HCT116 (cell line): ENCODE measurements around the gene FAM13A. TPM values are rescaled to one million over a fixed set of nuclear protein-coding genes. Genes with fewer than 3 reads are reported as not detected.

ENCODE experiments used
- ATAC-seq: fragments of 200-7000 bp; cut with Tn5 transposase; 2 replicates; pipeline ENCODE4 v1.9.1; 2020; ENCODE audit warnings: mild to moderate bottlenecking, moderate library complexity
- BruUV-seq: library from RNA; stranded (reverse); fragments of 400-500 nt; replicated peaks from 2 replicates; lab custom pipeline; 2021; lab: Mats Ljungman, UMichigan
- CTCF ChIA-PET: fragments of 300-600 bp; sonication (Branson Sonifier 250); formaldehyde crosslinking; loops from one replicate; lab custom pipeline; 2021; ENCODE audit warnings: antibody characterized with exemption; lab: Charles Lee
- POLR2A ChIA-PET: fragments of 300-600, 350-600 bp; sonication (Branson Sonifier 250); formaldehyde crosslinking; loops from one replicate; lab custom pipeline; 2021; ENCODE audit warnings: antibody characterized with exemption; lab: Charles Lee
- RAD21 ChIA-PET, 2 experiments: fragments of 300-600 bp; sonication (Branson Sonifier 250); formaldehyde crosslinking; loops; one replicate each; lab custom pipeline; 2023; ENCODE audit warnings: low total read pairs in 2 of 2; ENCODE audit not compliant: uncharacterized antibody in 2 of 2, unreplicated experiment in 2 of 2, low non-redundant PET in 1 of 2; lab: Charles Lee
- DNase-seq: peaks from one replicate; pipeline ENCODE4 v3.0.0-alpha.2; 2010; ENCODE audit warnings: low read depth, low spot score
- H2AFZ ChIP-seq: fragments of 200-600 bp; shearing (Covaris generic), sonication (generic); 2 replicates; pipeline ENCODE4 v1.6.1; 2017; ENCODE audit warnings: low read depth, mixed run types, mixed read lengths, antibody characterized with exemption, low read length; ENCODE audit not compliant: poor library complexity, severe bottlenecking
- H3K27ac ChIP-seq: 2 replicates; pipeline ENCODE4 v1.5.1; 2012; ENCODE audit warnings: low read depth, low read length
- H3K27me3 ChIP-seq: fragments of 200-600 bp; sonication (generic); 2 replicates; pipeline ENCODE4 v1.6.1; 2016; ENCODE audit warnings: mixed run types, low read length, mixed read lengths; ENCODE audit not compliant: insufficient read depth
- H3K36me3 ChIP-seq, 2 experiments: fragments of 200-500 bp in 1 of 2; fragments of 200-600 bp in 1 of 2; sonication (Bioruptor generic) in 1 of 2; sonication (generic) in 1 of 2; 2 replicates each; pipeline versions ENCODE4 v1.5.1 to v1.6.1; 2014 to 2016; ENCODE audit warnings: low read length in 2 of 2, inconsistent platforms in 1 of 2, mixed read lengths in 1 of 2, mixed run types in 1 of 2; ENCODE audit not compliant: insufficient read depth in 2 of 2, control insufficient read depth in 1 of 2
- H3K4me1 ChIP-seq, 2 experiments: fragments of 200-600 bp in 1 of 2; sonication (generic) in 1 of 2; 2 replicates each; pipeline versions ENCODE4 v1.5.1 to v1.6.1; 2012 to 2017; ENCODE audit warnings: low read length in 2 of 2, inconsistent platforms in 1 of 2, mild to moderate bottlenecking in 1 of 2, mixed read lengths in 1 of 2, mixed run types in 1 of 2, moderate library complexity in 1 of 2; ENCODE audit not compliant: insufficient read depth in 2 of 2, control insufficient read depth in 1 of 2
- H3K4me2 ChIP-seq: fragments of 200-600 bp; sonication (generic); 2 replicates; pipeline ENCODE4 v1.6.1; 2017; ENCODE audit warnings: mixed run types, low read length, mixed read lengths
- H3K4me3 ChIP-seq, 2 experiments: fragments of 200-600 bp in 1 of 2; sonication (generic) in 1 of 2; replicated peaks in 1 of 2; 2 replicates each; pipeline ENCODE4 v1.5.1; 2011 to 2016; ENCODE audit warnings: low read length in 2 of 2, control low read depth in 1 of 2, low read depth in 1 of 2, mild to moderate bottlenecking in 1 of 2, mixed read lengths in 1 of 2, mixed run types in 1 of 2
- H3K79me2 ChIP-seq: fragments of 200-600 bp; sonication (generic); 2 replicates; pipeline ENCODE4 v1.6.1; 2017; ENCODE audit warnings: mild to moderate bottlenecking, mixed run types, low read length, moderate library complexity, mixed read lengths; ENCODE audit not compliant: insufficient read depth
- H3K9ac ChIP-seq: fragments of 200-600 bp; sonication (generic); 2 replicates; pipeline ENCODE4 v1.6.1; 2016; ENCODE audit warnings: low read length, mixed read lengths
- H3K9me2 ChIP-seq: fragments of 200-600 bp; sonication (generic), shearing (Covaris generic); 2 replicates; pipeline ENCODE4 v1.6.1; 2017; ENCODE audit warnings: mixed run types, mild to moderate bottlenecking, moderate library complexity; ENCODE audit not compliant: insufficient read depth
- H3K9me3 ChIP-seq, 2 experiments: fragments of 200-500 bp in 1 of 2; fragments of 200-600 bp in 1 of 2; sonication (Bioruptor generic) in 1 of 2; sonication (generic) in 1 of 2; 2 replicates each; pipeline ENCODE4 v1.6.1; 2014 to 2017; ENCODE audit warnings: low read length in 2 of 2, mixed read lengths in 2 of 2, inconsistent platforms in 1 of 2, low read depth in 1 of 2, mild to moderate bottlenecking in 1 of 2, mixed run types in 1 of 2, moderate library complexity in 1 of 2; ENCODE audit not compliant: control insufficient read depth in 1 of 2, insufficient read depth in 1 of 2
- H4K20me1 ChIP-seq: fragments of 200-600 bp; sonication (generic), shearing (Covaris generic); 2 replicates; pipeline ENCODE4 v1.6.1; 2017; ENCODE audit warnings: mixed run types, mild to moderate bottlenecking, moderate library complexity; ENCODE audit not compliant: insufficient read depth
- ATF3 ChIP-seq: IDR thresholded peaks from 2 replicates; pipeline ENCODE4 v1.6.1; 2012
- EGR1 ChIP-seq: IDR thresholded peaks from 2 replicates; pipeline ENCODE4 v1.6.1; 2012; ENCODE audit warnings: low read depth
- FOSL1 ChIP-seq: IDR thresholded peaks from 2 replicates; pipeline ENCODE4 v1.6.1; 2012; ENCODE audit warnings: low read depth
- JUND ChIP-seq: IDR thresholded peaks from 2 replicates; pipeline ENCODE4 v1.6.1; 2012
- POLR2AphosphoS5 ChIP-seq: IDR thresholded peaks from 2 replicates; pipeline ENCODE4 v1.6.1; 2011; ENCODE audit warnings: mild to moderate bottlenecking, low read depth, low read length, moderate library complexity
- SIN3A ChIP-seq: IDR thresholded peaks from 2 replicates; pipeline ENCODE4 v1.6.1; 2012; ENCODE audit warnings: low read depth
- ZNF274 ChIP-seq: fragments of 200-500 bp; sonication (Bioruptor generic); IDR thresholded peaks from 2 replicates; pipeline ENCODE4 v1.6.1; 2014; ENCODE audit warnings: mild to moderate bottlenecking, low read depth, low read length, inconsistent platforms
- intact Hi-C: fragments of 100-400 bp; cut with micrococcal nuclease; formaldehyde crosslinking; loops from 2 replicates; pipeline ENCODE4 v1.10.0; 2022
- total RNA-seq: library from RNA; stranded (reverse); gene quantifications from one replicate; pipeline ENCODE4 v1.2.1, GENCODE V29; 2021; ENCODE audit not compliant: unreplicated experiment

Gene FAM13A
- total RNA-seq, 1 experiment from 2014 or later = 17.2 TPM

DNA sequence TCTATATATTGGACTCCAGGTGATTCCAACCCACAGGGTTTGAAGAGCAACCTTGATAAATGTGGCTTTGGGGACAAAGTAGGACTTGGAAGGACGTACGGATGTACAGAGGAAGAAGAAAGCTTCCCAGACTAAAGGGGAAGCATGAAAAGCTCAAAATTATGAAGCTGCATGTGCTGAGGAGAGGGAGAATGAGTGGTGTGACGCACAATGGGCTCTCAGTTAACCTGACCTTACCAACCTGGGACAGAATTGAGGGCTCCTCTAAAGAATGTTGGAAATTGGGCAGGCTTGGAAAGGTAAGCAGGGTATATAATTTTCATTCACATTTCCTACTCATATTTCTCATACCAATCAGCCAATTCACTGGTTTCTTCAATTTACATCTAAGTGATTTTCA, 43.9 kb upstream of the FAM13A start:
- ChIA-PET CTCF (no interaction called here), POLR2A (no interaction called here), RAD21 (no interaction called here)
- Histone ChIP-seq H3K4me1 (no peaks in the 10 kb centered on the region), H2AFZ (no peak overlapping the region), H3K27me3 (no peaks in the 10 kb centered on the region), H4K20me1 (no peaks in the 10 kb centered on the region), H3K9me2 (no peaks in the 10 kb centered on the region), H3K27ac (no peak overlapping the region), H3K4me3 (no peak overlapping the region), H3K9me3 (no peaks in the 10 kb centered on the region), H3K4me2 (no peak overlapping the region), H3K36me3 (no peaks in the 10 kb centered on the region), H3K9ac (no peak overlapping the region), H3K79me2 (no peaks in the 10 kb centered on the region)
- BruUV-seq = no TSS peak
- intact Hi-C loops = no loop called here
- DNase-seq (no peak), ATAC-seq (no peak)
- TF ChIP-seq FOSL1 = no peak

GRCh38 chr4:89099471-89099870, 42.5 kb upstream of the FAM13A start:
- Histone ChIP-seq H3K79me2 (no peaks in the 10 kb centered on the region), H4K20me1 (no peaks in the 10 kb centered on the region), H3K9me2 (no peaks in the 10 kb centered on the region), H3K36me3 (no peaks in the 10 kb centered on the region), H3K9me3 (no peaks in the 10 kb centered on the region), H3K9ac (no peak overlapping the region), H3K4me3 (no peak overlapping the region), H3K4me1 (no peaks in the 10 kb centered on the region), H3K27ac (no peak overlapping the region), H3K4me2 (no peak overlapping the region), H2AFZ (no peak overlapping the region), H3K27me3 (no peaks in the 10 kb centered on the region)
- ChIA-PET RAD21 (no interaction called here), CTCF (no interaction called here), POLR2A (no interaction called here)
- BruUV-seq = no TSS peak
- DNase-seq = no peak
- TF ChIP-seq ZNF274 (no peak), JUND (no peak), POLR2AphosphoS5 (no peak), ATF3 (no peak), EGR1 (no peak), SIN3A (no peak)
- no peak for ATAC-seq
- intact Hi-C loops = no loop called here
